K562 (cell line): Measurements from ENCODE around the gene MCAT. TPM values are rescaled to one million over a fixed set of nuclear protein-coding genes. Genes with fewer than 3 reads are reported as not detected.

ENCODE experiments used
- ATAC-seq: fragments of 200-7000 bp; cut with Tn5 transposase; 3 replicates; pipeline ENCODE4 v1.9.1; 2020; ENCODE audit warnings: moderate library complexity
- BruUV-seq: library from RNA; stranded (reverse); fragments of 400-500 nt; replicated peaks from 2 replicates; lab custom pipeline; 2021; lab: Mats Ljungman, UMichigan
- CTCF ChIA-PET: fragments of 300-600 bp; formaldehyde crosslinking; extraction: SDS; loops from one replicate; lab custom pipeline; 2021; ENCODE audit warnings: low intra/inter-chr PET ratio; lab: Yijun Ruan, JAX
- POLR2A ChIA-PET: fragments of 300-600, 350-650 bp; sonication (Branson Sonifier 250); formaldehyde crosslinking; extraction: SDS; loops from one replicate; lab custom pipeline; 2021; ENCODE audit warnings: antibody characterized with exemption, inconsistent platforms; lab: Yijun Ruan, JAX
- DNase-seq, 4 experiments: peaks; one replicate each; pipeline versions ENCODE4 v3.0.0 to v3.0.0-alpha.2; 2011 to 2018; ENCODE audit warnings: low spot score in 3 of 4, mixed read lengths in 3 of 4; ENCODE audit errors: extremely low read depth in 1 of 4
- FAIRE-seq: peaks from 2 replicates; lab custom pipeline; 2011; peaks lifted over from hg19 to GRCh38; lab: Jason Lieb, UNC
- H2AFZ ChIP-seq: 2 replicates; pipeline ENCODE4 v1.6.0; 2011; ENCODE audit warnings: low read depth, low read length, control low read depth, inconsistent platforms
- H3K27ac ChIP-seq: fragments of 200-600 bp; 3 replicates; pipeline ENCODE4 v1.8.0; 2011; ENCODE audit warnings: low read depth, mild to moderate bottlenecking, control low read depth, inconsistent platforms, low read length, moderate library complexity, mixed read lengths; ENCODE audit errors: extremely low read depth
- H3K27me3 ChIP-seq, 2 experiments: fragments of 300-600 bp in 1 of 2; 2 replicates in 1 of 2; 3 replicates in 1 of 2; pipeline versions ENCODE4 v1.6.0 to v1.8.0; 2011; ENCODE audit warnings: inconsistent platforms in 2 of 2, low read length in 2 of 2, mild to moderate bottlenecking in 1 of 2, mixed read lengths in 1 of 2, moderate library complexity in 1 of 2; ENCODE audit not compliant: control insufficient read depth in 2 of 2, insufficient read depth in 2 of 2
- H3K36me3 ChIP-seq: fragments of 300-600 bp; 3 replicates; pipeline ENCODE4 v1.8.0; 2011; ENCODE audit warnings: mild to moderate bottlenecking, low read length, inconsistent platforms; ENCODE audit not compliant: control insufficient read depth, insufficient read depth
- H3K4me1 ChIP-seq, 2 experiments: fragments of 200-600 bp in 1 of 2; replicated peaks in 1 of 2; 2 replicates in 1 of 2; 3 replicates in 1 of 2; pipeline versions ENCODE4 v1.5.1 to v1.8.0; 2011; ENCODE audit warnings: inconsistent platforms in 2 of 2, low read length in 2 of 2, mild to moderate bottlenecking in 1 of 2, mixed read lengths in 1 of 2, moderate library complexity in 1 of 2; ENCODE audit not compliant: control insufficient read depth in 2 of 2, insufficient read depth in 2 of 2
- H3K4me2 ChIP-seq: 2 replicates; pipeline ENCODE4 v1.6.1; 2011; ENCODE audit warnings: low read length, control low read depth, inconsistent platforms, mixed read lengths; ENCODE audit not compliant: insufficient read depth
- H3K4me3 ChIP-seq: fragments of 200-600 bp; sonication (generic), shearing (Covaris generic); 2 replicates; pipeline ENCODE4 v1.5.1; 2016; ENCODE audit warnings: control low read depth, inconsistent platforms
- H3K79me2 ChIP-seq: fragments of 200-600 bp; 3 replicates; pipeline ENCODE4 v1.8.0; 2011; ENCODE audit warnings: low read length, inconsistent platforms; ENCODE audit not compliant: control insufficient read depth, insufficient read depth
- H3K9ac ChIP-seq, 2 experiments: 2 replicates each; pipeline versions ENCODE4 v1.6.0 to v1.6.1; 2011; ENCODE audit warnings: low read depth in 2 of 2, low read length in 2 of 2, control low read depth in 1 of 2, inconsistent platforms in 1 of 2, mild to moderate bottlenecking in 1 of 2, mixed read lengths in 1 of 2; ENCODE audit not compliant: insufficient read depth in 1 of 2
- H3K9me1 ChIP-seq: one replicate; pipeline ENCODE4 v1.6.0; 2011; ENCODE audit warnings: inconsistent platforms, mild to moderate bottlenecking, low read length, moderate library complexity; ENCODE audit not compliant: control insufficient read depth, insufficient read depth
- H3K9me3 ChIP-seq: replicated peaks from 2 replicates; pipeline ENCODE4 v1.5.1; 2011; ENCODE audit warnings: low read depth, low read length, inconsistent platforms; ENCODE audit not compliant: control insufficient read depth, insufficient read depth
- H4K20me1 ChIP-seq: replicated peaks from 2 replicates; pipeline ENCODE4 v1.6.1; 2011; ENCODE audit warnings: low read length, inconsistent platforms, mixed read lengths; ENCODE audit not compliant: control insufficient read depth, insufficient read depth
- BRF1 ChIP-seq: IDR thresholded peaks from 3 replicates; pipeline ENCODE4 v1.6.1; 2011; ENCODE audit warnings: borderline replicate concordance, mild to moderate bottlenecking; ENCODE audit not compliant: insufficient read length; ENCODE audit errors: extremely low read depth
- GMEB1 ChIP-seq: fragments of 250-450 bp; sonication (Bioruptor Pico); IDR thresholded peaks from 2 replicates; pipeline ENCODE4 v1.4.0; 2020; ENCODE audit warnings: mild to moderate bottlenecking
- MLLT1 ChIP-seq, 2 experiments: fragments of 450-650 bp; IDR thresholded peaks; 2 replicates each; pipeline ENCODE4 v1.6.1; 2016
- POLR2G ChIP-seq: fragments of 200-400 bp; formaldehyde crosslinking; IDR thresholded peaks from 2 replicates; pipeline ENCODE4 v1.6.1; 2017; ENCODE audit warnings: low read depth, mild to moderate bottlenecking, antibody characterized with exemption, low read length, moderate library complexity
- RBFOX2 ChIP-seq: fragments of 200-400 bp; formaldehyde crosslinking; IDR thresholded peaks from 2 replicates; pipeline ENCODE4 v1.6.1; 2017; ENCODE audit warnings: low read depth, mild to moderate bottlenecking, low read length, moderate library complexity
- ZC3H4 ChIP-seq: sonication (generic); formaldehyde crosslinking; IDR thresholded peaks from 2 replicates; pipeline ENCODE4 v1.9.0; 2021; ENCODE audit warnings: missing genetic modification reagents, borderline replicate concordance
- ZNF12 ChIP-seq: sonication (generic); formaldehyde crosslinking; IDR thresholded peaks from 2 replicates; pipeline ENCODE4 v1.4.0; 2020; ENCODE audit warnings: mild to moderate bottlenecking, missing genetic modification reagents
- WGBS: fragments of 100-300 bp; shearing (Covaris generic); methylation state at CpG from one replicate; pipeline ENCODE4 v1.1.6; 2016; ENCODE audit warnings: low coverage, mixed read lengths; ENCODE audit not compliant: insufficient coverage; ENCODE audit errors: missing lambda C conversion rate; 5-methylcytosine and 5-hydroxymethylcytosine counted together
- in situ Hi-C: fragments of 300-500 bp; cut with MboI; formaldehyde crosslinking; loops from 4 replicates; pipeline ENCODE4 v1.15.0; 2018; ENCODE audit warnings: inconsistent platforms, mixed read lengths
- intact Hi-C: fragments of 100-400 bp; cut with micrococcal nuclease; formaldehyde crosslinking; loops from 2 replicates; pipeline ENCODE4 v1.14.2; 2022
- polyA plus RNA-seq, 8 experiments: library from polyadenylated mRNA; depleted of rRNA in 4 of 8; stranded (reverse) in 5 of 8; unstranded in 3 of 8; fragments of >200 nt; fragmentation: Nextera tagmentation in 2 of 8; fragmentation: Illumina TruSeq in 1 of 8; extraction: Ambion mirVana in 2 of 8; extraction: Trizol in 1 of 8; gene quantifications; 2 replicates each; pipeline versions ENCODE4 v1.2.1 to v1.2.3, GENCODE V29; 2011 to 2014; ENCODE audit warnings: inconsistent platforms in 1 of 8, missing spikeins in 1 of 8
- total RNA-seq, 7 experiments: library from RNA; depleted of rRNA in 6 of 7; stranded (reverse); fragments of >200 nt in 6 of 7; fragmentation: Illumina TruSeq in 2 of 7; extraction: Trizol in 2 of 7; gene quantifications; 2 replicates each; pipeline versions ENCODE4 v1.2.1 to v1.2.3, GENCODE V29; 2011 to 2021; ENCODE audit warnings: low replicate concordance in 1 of 7

Gene MCAT
- total and polyA plus RNA-seq, 9 of the 15 experiments (the other 6 are each of a cell fraction or from before 2014, with no cell fraction given), result 3.3 to 27.8 (median 13.9) TPM

GRCh38 chr22:43183496-43184277 is 40.5 kb upstream of the MCAT start (continued):
- TF ChIP-seq MLLT1 (IDR thresholded peaks at IDR 0.05), result no peak

- ChIA-PET CTCF (no interaction called here), POLR2A (interaction anchor here (0.9 to 1.0 kb wide), 2 partner anchors 13 to 181 kb away, joined by 3 to 5 read pairs; no protein-coding TSS in a partner anchor)
- BruUV-seq, result no TSS peak
- Histone ChIP-seq H3K4me1 (peaks cover 23 to 53% of the 10 kb centered on the region in 2 experiments; a peak in 4 of 5 replicates), H2AFZ (no peak overlapping the region), H3K36me3 (peaks cover 59% of the 10 kb centered on the region), H3K79me2 (peaks cover 63% of the 10 kb centered on the region), H3K9me3 (0 out of 2 replicates have a peak, but pooled peaks cover 2% of the 10 kb centered on the region), H3K9me1 (no peaks in the 10 kb centered on the region), H3K9ac (peak overlapping the region; percentile 73 to 81), H3K4me2 (peak overlapping the region; percentile 76), H3K4me3 (no peak overlapping the region), H4K20me1 (no peaks in the 10 kb centered on the region), H3K27ac (peak overlapping the region; percentile 86), H3K27me3 (no peaks in the 10 kb centered on the region)
- intact Hi-C loops (no loop called here), in situ Hi-C loops (no loop called here)
- ATAC-seq (no peak), FAIRE-seq (no peak), DNase-seq (no peak)
- no peak for TF ChIP-seq ZNF12 (CRISPR knock-in tag)
- TF ChIP-seq BRF1, result no peak
- no peak for TF ChIP-seq GMEB1 (CRISPR knock-in tag)
- TF ChIP-seq ZC3H4 (CRISPR knock-in tag), result 0 out of 2 replicates have a peak, but pooled peaks have one; percentile 24
- TF ChIP-seq RBFOX2, result peak; percentile 46; the same call in 1 of the 2 replicates
- TF ChIP-seq POLR2G, result peak; percentile 42
- 72% methylated on average over 9 of the region's 17 CpGs for WGBS
These were observed 39.5 kb upstream of the MCAT start for GRCh38 chr22:43182726-43183125.
